IPS-18a (cell line): Measurements from ENCODE around the gene LLPH.

ENCODE experiments used
- H3K27ac ChIP-seq: one replicate; pipeline ENCODE4 v1.5.1; 2013; ENCODE audit warnings: low read length
- H3K27me3 ChIP-seq: one replicate; pipeline ENCODE4 v1.6.1; 2013; ENCODE audit warnings: mild to moderate bottlenecking, low read length; ENCODE audit not compliant: control insufficient read depth, insufficient read depth
- H3K36me3 ChIP-seq: one replicate; pipeline ENCODE4 v1.6.1; 2013; ENCODE audit warnings: low read depth, low read length; ENCODE audit not compliant: control insufficient read depth
- H3K4me1 ChIP-seq: one replicate; pipeline ENCODE4 v1.6.1; 2013; ENCODE audit warnings: low read depth, low read length; ENCODE audit not compliant: control insufficient read depth
- H3K4me3 ChIP-seq: one replicate; pipeline ENCODE4 v1.5.1; 2013; ENCODE audit warnings: low read length
- H3K9ac ChIP-seq: one replicate; pipeline ENCODE4 v1.6.1; 2013; ENCODE audit warnings: mild to moderate bottlenecking, low read length, moderate library complexity
- H3K9me3 ChIP-seq: one replicate; pipeline ENCODE4 v1.6.1; 2013; ENCODE audit warnings: low read depth, low read length; ENCODE audit not compliant: control insufficient read depth

The LLPH gene

DNA sequence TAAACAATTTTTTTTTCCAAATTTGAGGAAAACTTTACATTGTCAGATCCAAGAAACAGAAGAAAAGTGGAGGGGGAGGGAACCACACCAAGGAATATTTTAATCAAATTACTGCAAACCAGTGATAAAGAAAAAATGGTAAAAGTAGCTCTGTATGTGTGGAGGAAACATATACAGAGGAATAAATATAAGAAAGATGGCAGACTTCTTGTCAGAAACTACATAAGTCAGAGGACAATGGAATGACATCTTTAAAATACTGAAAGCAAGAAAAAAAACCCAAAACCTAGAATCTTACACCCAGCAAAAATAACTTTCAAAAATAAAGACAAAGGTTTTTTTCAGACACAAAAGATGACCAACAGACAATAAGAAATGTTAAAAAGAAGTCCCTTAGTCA, 10.2 kb upstream of the LLPH start:
- Histone ChIP-seq H3K4me3 (no peak overlapping the region), H3K4me1 (peaks cover 3% of the 10 kb centered on the region), H3K9ac (no peak overlapping the region), H3K36me3 (peaks cover 7% of the 10 kb centered on the region), H3K27me3 (no peaks in the 10 kb centered on the region), H3K27ac (no peak overlapping the region), H3K9me3 (peaks cover 17% of the 10 kb centered on the region)

DNA sequence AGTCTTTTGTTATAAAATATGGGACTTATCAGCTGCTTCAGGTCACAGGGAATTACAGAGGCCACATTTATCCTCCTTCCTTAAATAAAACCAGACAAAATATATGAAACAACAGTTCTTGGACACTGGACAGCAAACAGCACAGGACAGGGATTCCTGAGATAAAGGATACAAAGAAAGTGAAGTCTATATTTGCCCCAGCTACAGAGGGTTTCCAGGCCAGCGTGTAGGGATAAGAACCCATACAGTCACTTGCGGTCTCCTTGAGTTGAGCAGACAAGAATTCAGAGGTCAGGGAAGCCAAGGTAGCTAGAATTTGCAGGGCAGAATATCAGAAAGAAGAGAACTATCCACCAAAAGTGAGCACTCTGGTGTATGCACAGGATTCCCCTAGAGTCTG, 8.8 kb upstream of the LLPH start:
- Histone ChIP-seq H3K9me3 (peaks cover 17% of the 10 kb centered on the region), H3K4me3 (no peak overlapping the region), H3K4me1 (no peaks in the 10 kb centered on the region), H3K27ac (no peak overlapping the region), H3K36me3 (peaks cover 7% of the 10 kb centered on the region), H3K27me3 (no peaks in the 10 kb centered on the region), H3K9ac (no peak overlapping the region)

DNA sequence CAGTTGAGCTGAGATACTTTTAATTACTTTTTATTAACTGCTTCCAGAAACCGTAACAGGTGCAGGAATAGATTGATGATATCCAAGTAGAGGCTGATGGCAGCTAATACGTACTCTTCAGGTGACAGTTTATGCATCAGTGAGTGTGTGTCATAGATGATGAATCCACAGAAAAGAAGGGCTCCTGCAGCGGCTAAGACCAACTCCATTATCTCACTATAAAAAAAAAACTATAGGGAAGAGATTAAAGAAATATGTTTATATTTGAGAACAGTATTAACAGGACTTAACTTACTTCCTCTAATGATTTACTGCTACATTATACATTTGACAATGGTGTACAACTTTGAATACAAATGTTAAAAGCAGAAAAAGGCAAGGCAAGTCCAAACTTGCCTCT, 7.4 kb upstream of the LLPH start:
- no peaks in the 10 kb centered on the region for H3K4me1 ChIP-seq
- H3K27me3 ChIP-seq = no peaks in the 10 kb centered on the region
- H3K36me3 ChIP-seq = peaks cover 7% of the 10 kb centered on the region
- no peak overlapping the region for H3K27ac ChIP-seq
- no peak overlapping the region for H3K4me3 ChIP-seq
- H3K9ac ChIP-seq = no peak overlapping the region
- H3K9me3 ChIP-seq = peaks cover 17% of the 10 kb centered on the region

DNA sequence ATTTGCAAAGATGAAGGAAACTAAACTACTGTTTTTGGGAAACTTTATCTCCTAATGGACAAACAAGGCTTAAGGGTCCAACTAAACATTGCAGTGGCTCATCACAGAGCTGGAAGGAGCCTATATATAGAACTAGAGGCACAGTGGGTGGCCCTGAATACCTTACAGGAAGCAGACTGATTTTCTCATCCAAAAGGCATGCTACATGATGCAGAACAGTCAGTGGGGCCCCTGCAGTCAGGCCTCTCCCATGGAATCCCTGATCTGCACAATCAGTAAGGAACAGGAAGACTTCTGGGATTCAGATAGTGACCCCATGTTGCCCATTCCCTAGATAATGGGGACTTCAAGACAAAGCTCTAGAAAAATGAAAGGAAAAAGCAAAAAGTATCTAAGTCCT, 1.9 kb upstream of the LLPH start:
- Histone ChIP-seq H3K27me3 (no peaks in the 10 kb centered on the region), H3K27ac (no peak overlapping the region), H3K9me3 (no peaks in the 10 kb centered on the region), H3K4me3 (no peak overlapping the region), H3K36me3 (peaks cover 14% of the 10 kb centered on the region), H3K9ac (no peak overlapping the region), H3K4me1 (peaks cover 16% of the 10 kb centered on the region)

DNA sequence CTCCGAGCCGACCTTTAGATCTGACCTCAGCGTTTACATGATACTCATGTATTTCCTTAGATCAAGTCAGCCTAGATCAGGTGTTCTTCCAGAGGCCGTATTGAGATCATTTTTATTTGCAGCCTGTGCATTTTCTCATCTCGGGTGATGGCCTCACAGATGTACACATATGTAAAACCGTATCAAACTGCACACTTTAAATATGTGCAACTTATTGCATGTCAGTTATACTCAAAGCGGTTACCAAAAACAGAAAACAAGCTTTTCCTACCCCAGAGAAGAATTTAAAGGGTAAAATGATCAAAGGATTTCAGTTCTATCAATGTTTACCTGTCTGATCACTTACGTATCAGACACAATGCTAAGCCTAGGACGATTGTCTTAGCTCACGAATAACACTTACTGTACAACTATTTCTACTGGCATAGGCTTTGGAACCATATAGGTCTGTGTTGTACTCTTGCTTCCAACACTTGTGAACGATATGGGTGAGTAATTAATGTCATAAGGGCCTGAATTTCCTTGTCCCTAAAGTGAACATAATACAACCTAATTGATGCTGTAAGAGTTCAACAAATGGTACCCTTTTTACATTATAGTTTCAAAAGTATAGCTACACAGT, 628 bp upstream of the LLPH start:
- peaks cover 16% of the 10 kb centered on the region for H3K4me1 ChIP-seq
- H3K36me3 ChIP-seq = peaks cover 18% of the 10 kb centered on the region
- H3K4me3 ChIP-seq = peak overlapping the region; percentile 97
- H3K27me3 ChIP-seq = no peaks in the 10 kb centered on the region
- H3K9ac ChIP-seq = peak overlapping the region; percentile 92
- no peaks in the 10 kb centered on the region for H3K9me3 ChIP-seq
- peak overlapping the region; percentile 87 for H3K27ac ChIP-seq

DNA sequence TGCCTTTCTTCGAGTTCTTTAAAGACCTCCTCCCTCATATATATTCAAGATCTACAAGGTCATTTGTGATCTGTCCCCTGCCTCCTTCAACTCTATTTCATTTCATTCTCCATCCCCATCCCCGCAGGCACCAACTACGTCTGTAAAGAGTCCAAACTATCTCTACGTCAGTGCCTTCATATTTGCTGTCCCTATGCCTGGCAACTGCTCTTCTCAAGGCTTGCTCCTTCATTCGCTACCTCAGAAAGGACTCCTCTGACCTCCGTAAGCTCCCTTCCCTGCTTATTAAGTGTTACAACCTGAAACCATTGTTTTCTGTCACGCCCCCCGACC, 650 bp downstream of the LLPH start:
- Histone ChIP-seq H3K27me3 (no peaks in the 10 kb centered on the region), H3K27ac (no peak overlapping the region), H3K36me3 (peaks cover 24% of the 10 kb centered on the region), H3K9ac (peak overlapping the region; percentile 92), H3K9me3 (no peaks in the 10 kb centered on the region), H3K4me1 (peaks cover 16% of the 10 kb centered on the region), H3K4me3 (peak overlapping the region; percentile 97)

DNA sequence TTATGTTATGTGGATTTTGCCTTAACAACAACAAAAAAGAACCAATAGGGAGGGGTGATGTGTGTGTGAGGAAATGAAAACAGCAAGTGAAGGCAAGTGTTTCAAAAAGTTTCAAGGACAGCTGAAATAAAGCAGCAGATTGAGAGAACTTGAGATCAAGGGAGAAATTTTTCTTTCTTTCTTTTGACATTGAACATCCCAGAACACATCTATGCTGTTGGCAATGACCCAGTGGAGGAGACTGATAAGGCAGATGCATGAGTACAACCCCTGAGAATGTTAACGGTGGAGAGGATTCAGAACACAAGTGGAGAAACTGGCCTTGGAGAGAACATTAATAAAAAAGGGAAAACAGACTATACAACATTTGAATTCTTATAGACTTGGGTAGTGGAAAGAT, 2.9 kb downstream of the LLPH start:
- H3K9ac ChIP-seq = no peak overlapping the region
- H3K4me3 ChIP-seq = no peak overlapping the region
- H3K4me1 ChIP-seq = peaks cover 16% of the 10 kb centered on the region
- H3K27ac ChIP-seq = no peak overlapping the region
- H3K36me3 ChIP-seq = peaks cover 45% of the 10 kb centered on the region
- no peaks in the 10 kb centered on the region for H3K27me3 ChIP-seq
- no peaks in the 10 kb centered on the region for H3K9me3 ChIP-seq

DNA sequence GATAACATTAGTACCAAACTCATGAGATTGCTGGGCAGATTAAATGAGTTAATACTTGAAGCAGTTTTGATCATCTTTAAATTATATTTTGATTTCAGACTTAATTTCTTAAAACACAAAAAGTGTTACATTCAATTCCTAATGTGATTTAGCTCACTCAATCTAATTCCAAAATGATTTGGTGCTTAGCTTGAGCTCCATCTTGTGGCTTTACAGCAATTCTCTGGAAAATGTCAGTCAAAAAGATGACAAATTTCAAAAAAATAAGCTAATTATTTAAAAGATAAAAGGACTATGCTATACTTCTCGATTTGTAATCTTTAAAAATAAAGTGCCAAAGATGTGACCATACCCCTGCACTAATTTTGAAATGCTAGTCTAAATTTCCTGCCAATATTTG, 10.1 kb downstream of the LLPH start:
- no peaks in the 10 kb centered on the region for H3K9me3 ChIP-seq
- peaks cover 34% of the 10 kb centered on the region for H3K36me3 ChIP-seq
- no peak overlapping the region for H3K9ac ChIP-seq
- H3K4me3 ChIP-seq = no peak overlapping the region
- H3K27me3 ChIP-seq = no peaks in the 10 kb centered on the region
- no peaks in the 10 kb centered on the region for H3K4me1 ChIP-seq
- no peak overlapping the region for H3K27ac ChIP-seq

DNA sequence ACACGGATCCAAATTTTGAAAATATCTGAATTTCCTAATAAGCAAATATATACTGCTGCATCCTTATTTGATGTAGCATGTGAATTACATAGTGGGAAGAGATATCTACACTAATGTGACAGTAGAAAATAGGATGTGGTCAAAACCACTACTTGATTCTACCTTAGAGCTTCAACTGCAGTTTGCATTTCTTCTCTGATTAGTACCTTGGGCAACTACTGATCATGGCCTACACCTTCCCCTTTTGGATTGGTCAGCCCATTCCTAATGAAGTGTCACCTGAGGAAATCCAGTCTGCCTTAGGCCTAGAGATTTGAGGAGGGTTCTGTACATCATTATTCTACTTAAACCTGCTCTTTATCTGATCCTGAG, 10.7 kb downstream of the LLPH start:
- Histone ChIP-seq H3K4me1 (no peaks in the 10 kb centered on the region), H3K9ac (no peak overlapping the region), H3K36me3 (peaks cover 28% of the 10 kb centered on the region), H3K27ac (no peak overlapping the region), H3K27me3 (no peaks in the 10 kb centered on the region), H3K9me3 (no peaks in the 10 kb centered on the region), H3K4me3 (no peak overlapping the region)

DNA sequence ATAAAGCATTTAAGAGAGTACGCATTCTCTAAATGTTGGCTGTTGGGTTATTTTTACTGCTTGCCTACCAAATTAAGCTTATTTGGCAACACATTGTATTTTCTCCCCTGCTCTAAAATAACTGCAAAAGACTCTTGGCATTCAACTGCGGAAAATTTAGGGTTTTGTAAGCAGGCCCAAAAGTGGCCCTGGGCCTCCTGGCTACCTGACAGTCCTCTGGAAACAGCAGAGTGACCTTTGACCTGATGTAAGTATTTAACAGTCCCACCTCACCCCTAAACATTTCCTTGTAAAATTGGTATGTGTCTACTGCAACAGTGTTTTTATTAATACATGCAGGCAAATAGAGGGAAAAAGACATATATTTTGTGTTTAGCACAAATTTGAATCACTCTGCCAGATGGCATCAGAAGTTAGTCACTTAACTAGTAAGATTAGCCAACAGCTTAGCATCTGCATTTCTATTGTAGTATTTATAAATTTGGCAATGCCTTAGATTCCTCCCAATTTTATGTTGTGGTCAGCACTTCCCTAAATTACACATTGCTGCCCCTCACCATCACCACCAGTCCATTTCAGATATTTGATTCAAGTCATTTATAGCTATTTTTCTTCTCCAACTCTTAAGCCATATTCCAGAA, 11.2 kb downstream of the LLPH start:
- Histone ChIP-seq H3K27ac (no peak overlapping the region), H3K9me3 (no peaks in the 10 kb centered on the region), H3K36me3 (peaks cover 23% of the 10 kb centered on the region), H3K9ac (no peak overlapping the region), H3K27me3 (no peaks in the 10 kb centered on the region), H3K4me3 (no peak overlapping the region), H3K4me1 (no peaks in the 10 kb centered on the region)

DNA sequence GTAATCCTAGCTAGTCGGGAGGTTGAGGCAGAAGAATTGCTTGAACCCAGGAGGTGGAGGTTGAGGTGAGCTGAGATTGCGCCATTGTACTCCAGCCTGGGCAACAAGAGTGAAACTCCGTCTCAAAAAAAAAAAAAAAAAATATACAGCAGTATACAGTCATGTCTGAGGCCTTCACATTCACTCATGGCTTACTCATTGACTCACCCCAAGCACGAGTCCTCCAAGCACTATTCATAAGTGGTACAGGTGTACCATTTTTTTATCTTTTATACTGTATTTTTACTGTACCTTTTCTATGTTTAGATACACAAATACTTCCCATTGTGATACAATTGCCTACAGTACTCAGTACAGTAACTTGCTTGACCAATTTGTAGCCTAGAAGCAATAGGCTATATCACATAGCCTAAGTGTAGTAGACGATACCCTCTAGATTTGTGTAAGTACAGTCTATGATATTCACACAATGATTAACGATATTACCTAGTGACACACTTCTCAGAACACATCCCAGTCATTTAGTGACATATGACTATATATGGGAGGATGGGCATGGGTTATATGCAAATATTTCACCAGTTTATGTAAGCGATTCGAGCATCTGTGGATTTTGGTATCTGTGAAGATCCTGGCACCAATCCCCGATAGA, 12.2 kb downstream of the LLPH start:
- H3K9me3 ChIP-seq = no peaks in the 10 kb centered on the region
- no peaks in the 10 kb centered on the region for H3K4me1 ChIP-seq
- peaks cover 13% of the 10 kb centered on the region for H3K36me3 ChIP-seq
- no peak overlapping the region for H3K27ac ChIP-seq
- H3K27me3 ChIP-seq = no peaks in the 10 kb centered on the region
- H3K4me3 ChIP-seq = no peak overlapping the region
- no peak overlapping the region for H3K9ac ChIP-seq

DNA sequence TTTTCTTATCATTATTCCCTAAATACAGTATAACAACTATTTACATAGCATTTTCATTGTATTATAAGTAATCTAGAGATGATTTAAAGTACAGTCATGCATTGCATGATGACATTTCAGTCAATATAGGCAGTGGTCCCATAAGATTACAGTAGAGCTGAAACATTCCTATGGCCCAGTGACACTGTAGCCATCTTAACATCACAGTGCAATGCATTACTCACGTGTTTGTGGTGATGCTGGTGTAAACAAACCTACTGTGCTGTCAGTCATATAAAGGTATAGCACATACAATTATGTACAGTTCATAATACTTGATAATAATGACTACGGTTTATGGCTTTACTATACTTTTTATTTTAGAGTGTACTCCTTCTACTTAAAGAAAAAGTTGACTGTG, 13.3 kb downstream of the LLPH start:
- no peaks in the 10 kb centered on the region for H3K4me1 ChIP-seq
- no peak overlapping the region for H3K27ac ChIP-seq
- no peaks in the 10 kb centered on the region for H3K27me3 ChIP-seq
- no peaks in the 10 kb centered on the region for H3K9me3 ChIP-seq
- no peak overlapping the region for H3K4me3 ChIP-seq
- H3K9ac ChIP-seq = no peak overlapping the region
- peaks cover 4% of the 10 kb centered on the region for H3K36me3 ChIP-seq
